Measurements from ENCODE around the gene IKZF5.

Gene IKZF5

GRCh38 chr10:123014772-123015171, 6.2 kb upstream of the IKZF5 start:
- DNase-seq: no peak

DNA sequence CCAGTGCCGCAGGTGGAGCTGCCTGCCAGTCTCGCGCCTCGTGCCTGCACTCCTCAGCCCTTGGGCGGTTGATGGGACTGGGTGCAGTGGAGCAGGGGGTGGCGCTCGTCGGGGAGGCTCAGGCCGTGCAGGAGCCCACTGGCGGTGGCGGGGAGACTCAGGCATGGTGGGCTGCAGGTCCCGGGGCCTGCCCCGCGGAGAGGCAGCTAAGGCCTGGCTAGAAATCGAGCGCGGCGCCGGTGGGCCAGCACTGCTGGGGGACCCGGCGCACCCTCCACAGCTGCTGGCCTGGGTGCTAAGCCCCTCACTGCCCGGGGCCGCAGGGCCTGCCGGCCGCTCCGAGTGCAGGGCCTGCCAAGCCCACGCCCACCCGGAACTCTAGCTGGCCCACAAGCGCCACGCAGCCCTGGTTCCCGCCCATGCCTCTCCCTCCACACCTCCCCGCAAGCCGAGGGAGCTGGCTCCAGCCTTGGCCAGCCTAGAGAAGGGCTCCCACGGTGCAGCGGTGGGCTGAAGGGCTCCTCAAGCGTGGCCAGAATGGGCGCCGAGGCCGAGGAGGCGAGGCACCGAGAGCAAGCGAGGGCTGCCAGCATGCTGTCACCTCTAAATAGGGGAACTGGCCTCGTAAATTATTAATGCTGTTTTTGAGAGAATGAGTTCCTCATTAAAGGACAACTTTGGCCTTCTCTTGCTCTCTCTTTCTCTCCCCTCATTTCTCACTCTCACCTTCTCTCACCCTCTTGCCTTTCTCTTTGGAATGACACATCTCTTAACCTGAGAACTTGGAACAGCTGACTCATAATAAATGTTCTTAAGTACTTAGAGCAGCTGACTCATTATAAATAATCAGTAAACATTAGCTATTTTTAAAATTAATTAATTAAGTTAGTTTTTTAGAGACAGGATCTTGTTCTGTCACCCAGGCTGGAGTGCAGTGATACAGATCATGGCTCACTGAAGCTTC, 5.1 kb upstream of the IKZF5 start:
- no peak for DNase-seq

GRCh38 chr10:123011987-123012386, 3.4 kb upstream of the IKZF5 start:
- no peak for DNase-seq

DNA sequence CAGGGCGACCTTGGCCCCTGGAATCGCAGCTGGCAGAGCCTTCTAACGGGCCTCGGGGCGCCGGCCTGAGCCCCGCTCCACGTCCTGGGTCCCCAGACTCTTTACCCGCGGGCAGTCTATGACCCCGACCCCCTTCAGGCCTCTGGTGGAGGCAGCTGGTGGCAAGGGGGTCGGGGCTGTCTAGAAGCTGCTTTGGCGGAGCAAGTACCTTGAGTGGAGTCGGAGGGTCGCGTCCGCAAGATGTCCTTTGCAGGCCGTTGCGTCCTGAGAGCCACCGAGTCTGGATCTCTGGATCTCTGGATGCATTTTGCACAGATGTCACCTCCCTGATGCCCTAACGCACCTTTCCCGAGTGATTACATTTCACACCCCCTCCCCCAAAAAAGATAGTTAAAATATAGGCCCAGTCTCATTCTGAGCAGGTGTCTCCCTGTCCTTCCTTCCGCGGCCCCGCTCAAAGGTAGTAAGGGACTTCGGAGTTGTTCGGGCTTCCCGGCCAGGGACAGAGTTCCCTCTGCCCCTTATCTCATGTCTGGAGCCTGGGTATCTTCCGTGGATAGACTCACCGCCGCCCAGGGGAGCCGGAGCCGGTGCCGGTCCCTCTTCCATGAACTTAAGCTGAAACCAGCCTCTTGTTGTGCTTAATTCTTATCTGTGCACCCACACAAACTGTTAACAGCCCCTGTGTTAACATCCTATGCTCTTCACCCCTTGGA, 668 bp upstream of the IKZF5 start:
- peak; percentile 42 for DNase-seq

- peak; percentile 47 for DNase-seq
Observed at GRCh38 chr10:123007558-123008354, 839 bp downstream of the IKZF5 start.

- no peak for DNase-seq
Observed at GRCh38 chr10:123004298-123004697, 4.3 kb downstream of the IKZF5 start.

GRCh38 chr10:123001370-123001769, 7.2 kb downstream of the IKZF5 start:
- no peak for DNase-seq

- no peak for DNase-seq
Observed at GRCh38 chr10:123000155-123000554, 8.4 kb downstream of the IKZF5 start.

- DNase-seq: no peak
Observed at GRCh38 chr10:122999347-122999746, 9.2 kb downstream of the IKZF5 start.

DNA sequence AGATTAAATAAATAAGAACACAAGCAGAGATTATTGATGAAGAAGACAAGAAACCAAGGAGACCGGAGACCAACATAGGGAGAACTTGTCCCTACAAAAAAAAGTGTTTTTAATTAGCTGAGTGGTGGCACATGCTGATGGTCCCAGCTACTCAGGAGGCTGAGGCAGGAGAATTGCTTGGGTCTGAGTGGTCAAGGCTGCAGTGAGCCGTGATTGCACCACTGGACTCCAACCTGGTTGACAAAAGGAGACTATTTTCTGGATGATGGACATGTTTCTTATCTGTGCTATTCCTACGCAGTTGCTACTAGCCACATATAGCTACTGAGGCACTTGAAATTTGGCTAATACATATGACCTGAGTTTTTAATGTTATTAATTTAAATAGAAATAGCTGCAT, 9.7 kb downstream of the IKZF5 start:
- DNase-seq: no peak

DNA sequence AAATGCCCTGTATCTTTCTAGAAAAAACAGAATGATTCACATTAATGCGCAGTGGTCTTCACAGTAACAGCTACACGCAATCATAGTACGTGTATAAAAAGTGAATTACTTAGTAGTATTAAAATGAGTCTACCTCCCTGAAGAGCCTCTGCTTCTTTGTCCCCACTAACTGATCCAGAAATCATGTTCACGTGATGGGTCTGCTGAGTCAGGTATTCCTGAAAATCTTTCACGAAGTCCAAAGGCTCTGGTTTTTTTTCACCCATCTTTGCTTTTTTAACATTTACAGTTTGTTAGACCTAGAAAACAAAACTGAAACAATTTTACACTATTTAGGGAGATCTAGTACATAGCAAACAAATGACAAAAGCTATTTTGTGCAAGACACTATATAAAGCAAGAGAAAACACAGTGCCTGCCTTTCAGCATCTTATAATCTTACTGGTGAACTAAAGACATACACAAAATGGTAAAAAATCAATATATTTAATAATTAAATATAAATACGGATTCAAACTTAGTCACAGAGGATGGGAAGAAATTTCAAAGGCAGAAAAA, 10.2 kb downstream of the IKZF5 start:
- no peak for DNase-seq

GRCh38 chr10:122997864-122998263, 10.7 kb downstream of the IKZF5 start:
- DNase-seq: no peak

DNA sequence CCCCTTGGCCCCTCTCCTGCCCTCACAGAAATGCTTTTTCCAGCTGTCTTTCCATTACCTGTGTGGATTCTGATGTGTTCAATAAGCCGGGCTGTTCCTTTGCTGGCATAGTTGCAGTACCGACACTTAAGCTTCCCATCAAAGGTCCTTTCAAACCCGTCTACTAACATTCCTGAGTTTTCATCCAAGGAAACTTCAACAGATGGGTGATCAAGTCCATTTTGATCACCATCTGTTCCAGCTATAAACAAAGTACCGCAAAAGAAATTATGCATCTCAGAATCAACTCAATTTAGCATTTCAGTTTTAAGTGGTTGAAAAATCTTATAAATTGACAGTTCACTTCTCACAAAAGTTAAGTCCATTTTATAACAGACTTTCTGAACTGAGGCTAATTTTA, 12.7 kb downstream of the IKZF5 start:
- no peak for DNase-seq

DNA sequence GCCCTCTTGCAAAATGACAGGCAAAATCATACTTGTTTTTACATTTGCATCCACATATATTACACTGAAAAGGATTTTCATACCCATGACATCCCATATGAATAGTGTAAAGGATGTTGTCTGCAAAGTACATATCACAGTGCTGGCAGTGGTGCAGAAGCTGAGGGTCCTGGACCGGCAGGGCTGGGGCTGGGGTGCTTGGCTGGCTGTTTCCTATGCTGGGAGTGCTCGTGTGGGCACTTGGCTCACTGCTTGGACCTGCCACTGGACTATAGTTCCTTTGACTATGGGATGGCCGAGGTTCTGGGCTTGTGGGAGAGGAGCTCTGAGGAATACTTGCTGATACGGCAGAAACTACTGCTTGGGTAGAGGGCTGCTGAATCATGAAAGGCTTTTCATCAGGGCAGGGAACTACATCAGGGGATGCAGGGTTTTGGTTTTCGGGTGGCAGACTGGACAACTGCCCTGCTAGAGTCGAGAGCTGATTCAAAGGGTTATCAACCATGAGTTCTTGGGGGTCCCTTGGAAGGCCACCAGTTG, 14.7 kb downstream of the IKZF5 start:
- no peak for DNase-seq

DNA sequence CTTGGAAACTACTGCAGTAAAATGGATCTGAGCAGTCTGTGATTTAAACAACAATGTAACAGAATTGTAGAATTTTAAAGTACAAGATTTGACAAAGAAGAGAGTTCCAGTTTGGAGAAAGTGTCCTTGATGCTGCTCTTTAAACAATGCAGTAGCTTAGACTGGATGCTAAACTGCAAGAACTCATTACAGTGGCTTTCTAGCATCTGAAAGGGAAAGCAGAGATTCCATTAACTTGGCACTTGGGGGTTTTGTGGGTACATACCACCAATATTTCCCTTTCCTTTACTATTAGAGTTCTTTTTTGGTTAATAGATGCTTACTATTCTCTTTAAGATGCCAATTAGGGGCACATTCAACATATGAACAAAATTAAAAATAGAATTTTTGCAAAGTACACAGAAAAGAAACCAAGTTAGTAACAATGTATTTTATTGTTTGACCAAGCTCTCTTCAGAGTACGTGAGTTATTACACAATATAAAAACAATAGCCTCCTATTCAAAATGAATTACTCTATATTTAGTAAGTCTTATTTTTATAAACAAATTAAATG, 16.5 kb downstream of the IKZF5 start:
- DNase-seq: peak; percentile 34

DNA sequence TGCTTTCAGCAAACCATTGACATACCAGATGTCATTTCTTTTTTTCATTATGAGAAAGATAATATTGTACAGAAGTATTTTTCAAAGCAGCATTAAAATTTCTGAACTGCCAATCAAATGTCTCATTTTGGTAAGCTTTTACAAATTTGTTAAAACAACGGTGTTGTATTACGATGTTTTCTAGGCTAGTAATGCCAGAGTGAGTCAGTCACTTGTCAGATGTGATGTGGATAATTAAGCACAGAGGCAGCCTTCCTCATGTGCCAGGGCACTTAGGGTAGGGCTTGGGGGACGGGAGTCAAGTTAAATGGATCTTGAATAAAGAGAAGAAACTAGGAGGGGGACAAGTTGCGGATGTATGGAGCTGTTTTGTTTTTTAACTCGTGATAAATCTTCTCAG, 18.3 kb downstream of the IKZF5 start:
- no peak for DNase-seq

- no peak for DNase-seq
Observed at GRCh38 chr10:122988501-122988900, 20.1 kb downstream of the IKZF5 start.

GRCh38 chr10:122986335-122986734, 22.3 kb downstream of the IKZF5 start:
- no peak for DNase-seq

GRCh38 chr10:122984708-122985107, 23.9 kb downstream of the IKZF5 start:
- no peak for DNase-seq

- no peak for DNase-seq
Observed at GRCh38 chr10:122983898-122984297, 24.7 kb downstream of the IKZF5 start.

DNA sequence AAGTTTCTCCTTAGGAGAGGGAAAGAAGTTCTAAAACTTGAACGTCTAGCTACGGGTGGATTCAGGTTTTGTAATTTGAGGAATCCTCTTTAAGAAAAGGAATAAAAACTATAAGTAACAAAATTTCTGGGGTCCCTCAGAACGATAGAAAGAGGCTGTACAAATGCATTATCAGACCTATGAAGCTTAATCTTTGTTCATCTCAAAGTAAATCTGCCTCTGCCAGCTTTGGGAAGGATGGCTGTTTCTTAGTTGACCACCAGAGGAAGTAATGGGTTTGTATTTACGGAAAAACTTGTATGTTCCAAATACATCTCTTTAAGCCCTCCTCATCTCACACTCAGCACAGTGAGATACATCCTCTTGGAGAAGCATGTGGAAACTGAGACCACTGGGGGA, 27.5 kb downstream of the IKZF5 start:
- DNase-seq: no peak
